ENCODE data around the gene CHST12. TPM values are rescaled to one million over a fixed set of nuclear protein-coding genes. Genes with fewer than 3 reads are reported as not detected.

The CHST12 gene
- total and polyA plus RNA-seq, 2 of the 4 experiments (the other 2 are of a cell fraction): 3.8 to 27.0 TPM

DNA sequence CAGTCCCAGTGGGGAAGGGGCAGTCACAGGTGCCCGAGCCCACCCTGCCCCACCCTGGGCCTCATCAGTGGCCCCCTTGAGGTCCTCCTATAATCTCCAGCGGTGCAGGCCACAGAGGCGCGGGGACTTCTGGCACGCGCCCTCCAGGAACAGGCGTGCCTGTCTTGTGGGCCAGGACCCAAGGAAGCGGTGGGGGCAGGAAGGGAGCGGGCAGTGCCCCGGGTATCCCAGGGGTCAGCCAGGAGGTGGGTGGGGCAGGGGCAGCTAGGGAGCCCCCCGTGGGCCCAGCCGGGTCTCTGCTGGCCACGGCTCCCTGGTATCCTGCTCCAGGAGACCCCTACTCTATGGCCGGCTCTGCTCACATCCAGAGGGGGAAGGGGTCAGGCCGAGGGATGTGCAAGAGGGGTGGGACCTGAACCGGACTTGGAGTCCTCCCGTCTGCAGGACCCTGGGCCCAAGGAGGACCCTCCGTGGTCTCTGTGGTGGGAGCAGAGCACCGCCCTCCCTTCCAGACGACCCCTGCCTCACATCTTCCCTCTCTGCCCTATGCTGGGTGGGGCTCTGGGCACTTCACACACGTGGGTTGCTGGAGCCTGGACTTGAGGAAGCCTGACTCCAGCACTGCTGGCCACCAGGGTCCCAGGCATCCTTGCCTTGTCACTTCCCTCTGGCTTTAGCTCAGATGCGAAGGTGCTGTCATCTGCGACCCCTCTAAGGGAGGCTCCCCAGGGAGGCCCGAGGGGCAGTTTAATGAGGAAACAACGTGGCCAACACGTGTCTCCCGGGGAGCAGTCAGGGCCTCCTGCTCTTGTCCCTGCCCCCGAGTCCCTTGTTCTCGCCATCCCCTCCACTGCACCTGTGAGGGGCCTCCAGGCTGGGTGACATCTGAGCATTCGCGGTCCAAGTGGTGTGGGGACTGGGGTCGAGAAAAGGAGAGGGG lies 91.0 kb downstream of the CHST12 start:
- H3K14ac ChIP-seq (replicated peaks; ENCODE audit: low read depth, low read length): no peak overlapping the region
- 0 out of 2 replicates have a peak, but pooled peaks cover 4% of the 10 kb centered on the region for H3K9me1 ChIP-seq (ENCODE audit: insufficient read depth, low read length)
- peaks cover 3% of the 10 kb centered on the region; the same call in 1 of the 2 replicates for H3K27me3 ChIP-seq (ENCODE audit: control insufficient read depth, insufficient read depth, low read length)
- no peak overlapping the region for H3K4ac ChIP-seq (ENCODE audit: low read depth, low read length)
- no peak overlapping the region for H4K5ac ChIP-seq (ENCODE audit: low read depth, low read length)
- no peak overlapping the region for H3K56ac ChIP-seq (ENCODE audit: extremely low read depth, insufficient read depth, low read length)
- dilution Hi-C loops (cut with HindIII; ENCODE audit: low sequenced_read_pairs, unreplicated experiment) (no loop called here), in situ Hi-C loops (cut with MboI; ENCODE audit: low sequenced_read_pairs) (no loop called here), intact Hi-C loops (cut with micrococcal nuclease) (no loop called here)
- H3K4me3 ChIP-seq (ENCODE audit: insufficient read depth, low read depth, low read length): no peak overlapping the region
- no peak overlapping the region for H2BK5ac ChIP-seq (ENCODE audit: low read depth, low read length, poor library complexity, severe bottlenecking)
- H4K8ac ChIP-seq (ENCODE audit: low read depth in 2 of 2, low read length in 2 of 2): no peak overlapping the region
- peaks cover 10% of the 10 kb centered on the region for H3K4me1 ChIP-seq (ENCODE audit: control insufficient read depth, insufficient read depth, low read length)
- H4K20me1 ChIP-seq (ENCODE audit: insufficient read depth, low read length): no peaks in the 10 kb centered on the region
- no peaks in the 10 kb centered on the region for H3K9me3 ChIP-seq (ENCODE audit: control insufficient read depth, insufficient read depth, low read length)
- no peak overlapping the region for H4K91ac ChIP-seq (ENCODE audit: insufficient read depth, low read depth, low read length)
- no peak overlapping the region for H2BK15ac ChIP-seq (ENCODE audit: low read depth, low read length)
- ATAC-seq (ENCODE audit: low read depth) (no peak), DNase-seq (no peak)
- H3K27ac ChIP-seq (ENCODE audit: insufficient read depth, low read length): no peak overlapping the region
- no peak overlapping the region for H2AK9ac ChIP-seq (replicated peaks; ENCODE audit: low read depth, low read length, poor library complexity)
- H3K36me3 ChIP-seq (ENCODE audit: control insufficient read depth, insufficient read depth, low read length): no peaks in the 10 kb centered on the region
- 86% methylated on average over 7 of the region's 32 CpGs; no CpG with 5 or more reads in 1 of the 2 experiments for WGBS, 2 experiments (ENCODE audit: extremely low coverage in 2 of 2, insufficient read length in 1 of 2)
- H3K18ac ChIP-seq (ENCODE audit: low read depth, low read length): no peak overlapping the region
- no peak overlapping the region for H3K4me2 ChIP-seq (ENCODE audit: low read depth, low read length)
- H2BK20ac ChIP-seq (ENCODE audit: low read depth, low read length): no peak overlapping the region
- H2AK5ac ChIP-seq (ENCODE audit: low read depth, low read length): no peak overlapping the region
- no peak overlapping the region for H2AFZ ChIP-seq (replicated peaks; ENCODE audit: low read length, poor library complexity)
- no peak overlapping the region for H2BK120ac ChIP-seq (ENCODE audit: low read depth, low read length)
- H3K23ac ChIP-seq (ENCODE audit: low read depth, low read length): no peak overlapping the region
- ChIA-PET CTCF (no interaction called here), POLR2A (ENCODE audit: unreplicated experiment) (no interaction called here)
- no peak overlapping the region for H3K9ac ChIP-seq (ENCODE audit: low read depth, low read length)
- no TSS peak for BruUV-seq (replicated peaks)
- no peaks in the 10 kb centered on the region for H3K79me1 ChIP-seq (ENCODE audit: low read depth in 1 of 2, low read length in 2 of 2)
- TF ChIP-seq, protein P1, sequence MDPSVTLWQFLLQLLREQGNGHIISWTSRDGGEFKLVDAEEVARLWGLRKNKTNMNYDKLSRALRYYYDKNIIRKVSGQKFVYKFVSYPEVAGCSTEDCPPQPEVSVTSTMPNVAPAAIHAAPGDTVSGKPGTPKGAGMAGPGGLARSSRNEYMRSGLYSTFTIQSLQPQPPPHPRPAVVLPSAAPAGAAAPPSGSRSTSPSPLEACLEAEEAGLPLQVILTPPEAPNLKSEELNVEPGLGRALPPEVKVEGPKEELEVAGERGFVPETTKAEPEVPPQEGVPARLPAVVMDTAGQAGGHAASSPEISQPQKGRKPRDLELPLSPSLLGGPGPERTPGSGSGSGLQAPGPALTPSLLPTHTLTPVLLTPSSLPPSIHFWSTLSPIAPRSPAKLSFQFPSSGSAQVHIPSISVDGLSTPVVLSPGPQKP (IDR thresholded peaks at IDR 0.05; ENCODE audit: borderline replicate concordance, low read depth, low read length): no peak
- TF ChIP-seq, protein P2, sequence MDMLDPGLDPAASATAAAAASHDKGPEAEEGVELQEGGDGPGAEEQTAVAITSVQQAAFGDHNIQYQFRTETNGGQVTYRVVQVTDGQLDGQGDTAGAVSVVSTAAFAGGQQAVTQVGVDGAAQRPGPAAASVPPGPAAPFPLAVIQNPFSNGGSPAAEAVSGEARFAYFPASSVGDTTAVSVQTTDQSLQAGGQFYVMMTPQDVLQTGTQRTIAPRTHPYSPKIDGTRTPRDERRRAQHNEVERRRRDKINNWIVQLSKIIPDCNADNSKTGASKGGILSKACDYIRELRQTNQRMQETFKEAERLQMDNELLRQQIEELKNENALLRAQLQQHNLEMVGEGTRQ (IDR thresholded peaks at IDR 0.05; ENCODE audit: low read depth, low read length): no peak
- TF ChIP-seq FOS (IDR thresholded peaks at IDR 0.05; ENCODE audit: low read depth, low read length) (no peak), MXI1 (IDR thresholded peaks at IDR 0.05; ENCODE audit: borderline replicate concordance, low read depth, low read length) (no peak), BHLHE40 (IDR thresholded peaks at IDR 0.05; ENCODE audit: low read depth, low read length) (no peak), MAZ (IDR thresholded peaks at IDR 0.05; ENCODE audit: borderline replicate concordance, low read depth, low read length) (no peak), CEBPB (IDR thresholded peaks at IDR 0.05; ENCODE audit: low read depth, low read length) (no peak), MAFK (IDR thresholded peaks at IDR 0.05; ENCODE audit: low read depth, low read length) (no peak), SMC3 (IDR thresholded peaks at IDR 0.05; ENCODE audit: low read depth, low read length) (no peak), RFX5 (IDR thresholded peaks at IDR 0.05; ENCODE audit: low read depth, low read length) (no peak), RCOR1 (IDR thresholded peaks at IDR 0.05; ENCODE audit: insufficient replicate concordance, low read length) (no peak), POLR2A (IDR thresholded peaks at IDR 0.05; ENCODE audit: low read depth, low read length) (no peak), CHD1 (IDR thresholded peaks at IDR 0.05; ENCODE audit: low read depth, low read length) (no peak), NFE2L2 (IDR thresholded peaks at IDR 0.05; ENCODE audit: low read depth, low read length) (no peak)
- TF ChIP-seq, protein P3, sequence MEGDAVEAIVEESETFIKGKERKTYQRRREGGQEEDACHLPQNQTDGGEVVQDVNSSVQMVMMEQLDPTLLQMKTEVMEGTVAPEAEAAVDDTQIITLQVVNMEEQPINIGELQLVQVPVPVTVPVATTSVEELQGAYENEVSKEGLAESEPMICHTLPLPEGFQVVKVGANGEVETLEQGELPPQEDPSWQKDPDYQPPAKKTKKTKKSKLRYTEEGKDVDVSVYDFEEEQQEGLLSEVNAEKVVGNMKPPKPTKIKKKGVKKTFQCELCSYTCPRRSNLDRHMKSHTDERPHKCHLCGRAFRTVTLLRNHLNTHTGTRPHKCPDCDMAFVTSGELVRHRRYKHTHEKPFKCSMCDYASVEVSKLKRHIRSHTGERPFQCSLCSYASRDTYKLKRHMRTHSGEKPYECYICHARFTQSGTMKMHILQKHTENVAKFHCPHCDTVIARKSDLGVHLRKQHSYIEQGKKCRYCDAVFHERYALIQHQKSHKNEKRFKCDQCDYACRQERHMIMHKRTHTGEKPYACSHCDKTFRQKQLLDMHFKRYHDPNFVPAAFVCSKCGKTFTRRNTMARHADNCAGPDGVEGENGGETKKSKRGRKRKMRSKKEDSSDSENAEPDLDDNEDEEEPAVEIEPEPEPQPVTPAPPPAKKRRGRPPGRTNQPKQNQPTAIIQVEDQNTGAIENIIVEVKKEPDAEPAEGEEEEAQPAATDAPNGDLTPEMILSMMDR (conservative IDR thresholded peaks at IDR 0.05; ENCODE audit: low read depth, low read length): no peak

Data from IMR-90 (cell line).